Measurements from ENCODE around the gene KLHL33.

The KLHL33 gene

DNA sequence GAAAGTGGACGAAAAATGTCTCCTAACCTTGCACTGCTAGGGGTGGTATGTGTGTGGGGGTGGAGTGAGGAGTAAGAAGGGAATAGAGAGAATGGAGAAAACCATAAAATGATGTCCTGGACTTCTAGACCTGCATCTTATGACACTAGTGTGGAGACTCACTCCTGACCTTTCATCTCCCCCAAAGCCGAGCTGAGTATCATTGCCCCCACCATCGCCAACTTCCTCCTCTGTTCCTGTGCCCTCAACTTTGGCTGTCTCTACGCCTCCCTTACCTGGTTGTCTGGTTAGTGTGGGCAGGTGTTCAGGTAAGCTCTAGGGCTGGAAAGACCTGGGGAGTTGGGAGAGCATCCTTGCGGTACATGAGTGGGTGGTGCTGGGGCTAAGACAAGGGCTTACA, 4.5 kb upstream of the KLHL33 start:
- H3K4me1 ChIP-seq (ENCODE audit: control insufficient read depth in 2 of 2, insufficient read depth in 1 of 2, low read depth in 1 of 2, low read length in 2 of 2), result no peaks in the 10 kb centered on the region
- H3K36me3 ChIP-seq (replicated peaks in 1 of 2; ENCODE audit: control insufficient read depth in 2 of 2, insufficient read depth in 2 of 2, low read length in 2 of 2), result peaks cover 0 to 13% of the 10 kb centered on the region in 2 donors
- no peak overlapping the region for H2BK120ac ChIP-seq (ENCODE audit: low read depth, low read length)
- peaks cover 0 to 27% (median 5%) of the 10 kb centered on the region in 3 experiments for H3K27me3 ChIP-seq (ENCODE audit: control insufficient read depth in 3 of 3, insufficient read depth in 3 of 3, low read depth in 1 of 3, low read length in 3 of 3)
- H3K27ac ChIP-seq (replicated peaks; ENCODE audit: low read length), result no peak overlapping the region
- H3K4ac ChIP-seq (ENCODE audit: low read length), result no peak overlapping the region
- DNase-seq (ENCODE audit: low spot score), result no peak
- no CpG with 5 or more reads among the region's 5 CpGs for WGBS, 2 donors (ENCODE audit: extremely low coverage in 2 of 2, insufficient read length in 2 of 2, insufficient replicate concordance in 1 of 2)
- no peak overlapping the region for H2BK12ac ChIP-seq (ENCODE audit: low read length)
- H3K4me3 ChIP-seq (ENCODE audit: low read length in 2 of 2), result no peak overlapping the region
- no peak overlapping the region for H4K8ac ChIP-seq (ENCODE audit: low read depth, low read length)
- peak overlapping the region; percentile 67 for H2AFZ ChIP-seq (ENCODE audit: low read length)
- no peaks in the 10 kb centered on the region for H3K79me1 ChIP-seq (ENCODE audit: low read depth, low read length)
- H2AK5ac ChIP-seq (ENCODE audit: low read depth, low read length), result no peak overlapping the region
- H2BK5ac ChIP-seq (ENCODE audit: low read length), result no peak overlapping the region
- no peaks in the 10 kb centered on the region for H3K9me3 ChIP-seq (replicated peaks in 1 of 2; ENCODE audit: control insufficient read depth in 2 of 2, insufficient read depth in 1 of 2, low read depth in 1 of 2, low read length in 2 of 2)
- no peak overlapping the region for H3K9ac ChIP-seq (ENCODE audit: low read depth, low read length, poor library complexity)
- H3K18ac ChIP-seq (ENCODE audit: low read length), result no peak overlapping the region
- H3K23ac ChIP-seq (ENCODE audit: low read depth, low read length, poor library complexity), result no peak overlapping the region
- no peak overlapping the region for H3K4me2 ChIP-seq (ENCODE audit: insufficient read depth, low read length, poor library complexity, severe bottlenecking)
- H3K14ac ChIP-seq (ENCODE audit: low read length), result no peak overlapping the region
- H2BK15ac ChIP-seq (ENCODE audit: low read length), result no peak overlapping the region
- H4K91ac ChIP-seq (ENCODE audit: low read depth, low read length, poor library complexity), result no peak overlapping the region

DNA sequence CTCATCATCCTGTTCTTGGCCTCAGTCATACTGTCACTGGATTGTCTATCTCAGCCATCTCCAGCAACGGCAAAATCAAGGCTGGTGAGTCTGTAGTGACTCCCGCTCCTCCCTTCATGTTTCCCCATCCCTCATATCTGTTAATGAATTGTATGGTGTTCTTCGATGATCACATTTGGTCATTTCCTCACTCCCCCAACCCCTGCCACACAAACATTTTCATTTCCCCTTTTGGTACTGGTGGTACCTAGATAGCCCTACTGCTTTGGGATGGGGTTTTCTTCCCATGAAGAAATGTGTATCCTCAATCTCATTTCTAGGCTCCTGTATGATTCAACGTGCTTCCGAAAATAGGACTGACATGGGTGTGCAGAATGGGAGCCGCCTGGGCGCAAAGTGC, 2.7 kb upstream of the KLHL33 start:
- no peak overlapping the region for H3K14ac ChIP-seq (ENCODE audit: low read length)
- H2BK12ac ChIP-seq (ENCODE audit: low read length), result no peak overlapping the region
- no peak overlapping the region for H3K4me2 ChIP-seq (ENCODE audit: insufficient read depth, low read length, poor library complexity, severe bottlenecking)
- H3K79me1 ChIP-seq (ENCODE audit: low read depth, low read length), result no peaks in the 10 kb centered on the region
- no peak overlapping the region for H4K8ac ChIP-seq (ENCODE audit: low read depth, low read length)
- H3K27ac ChIP-seq (replicated peaks; ENCODE audit: low read length), result no peak overlapping the region
- H3K36me3 ChIP-seq (replicated peaks in 1 of 2; ENCODE audit: control insufficient read depth in 2 of 2, insufficient read depth in 2 of 2, low read length in 2 of 2), result peaks cover 0 to 4% of the 10 kb centered on the region in 2 donors
- no peak overlapping the region for H2BK120ac ChIP-seq (ENCODE audit: low read depth, low read length)
- H3K9ac ChIP-seq (ENCODE audit: low read depth, low read length, poor library complexity), result no peak overlapping the region
- no peak overlapping the region for H3K23ac ChIP-seq (ENCODE audit: low read depth, low read length, poor library complexity)
- H3K4me1 ChIP-seq (ENCODE audit: control insufficient read depth in 2 of 2, insufficient read depth in 1 of 2, low read depth in 1 of 2, low read length in 2 of 2), result no peaks in the 10 kb centered on the region
- H3K4me3 ChIP-seq (ENCODE audit: low read length in 2 of 2), result no peak overlapping the region
- H3K27me3 ChIP-seq (ENCODE audit: control insufficient read depth in 3 of 3, insufficient read depth in 3 of 3, low read depth in 1 of 3, low read length in 3 of 3), result peaks cover 0 to 43% (median 10%) of the 10 kb centered on the region in 3 experiments
- H3K4ac ChIP-seq (ENCODE audit: low read length), result no peak overlapping the region
- H2AK5ac ChIP-seq (ENCODE audit: low read depth, low read length), result no peak overlapping the region
- H3K9me3 ChIP-seq (replicated peaks in 1 of 2; ENCODE audit: control insufficient read depth in 2 of 2, insufficient read depth in 1 of 2, low read depth in 1 of 2, low read length in 2 of 2), result no peaks in the 10 kb centered on the region
- WGBS, 2 donors (ENCODE audit: extremely low coverage in 2 of 2, insufficient read length in 2 of 2, insufficient replicate concordance in 1 of 2), result no CpG with 5 or more reads among the region's 7 CpGs
- no peak overlapping the region for H4K91ac ChIP-seq (ENCODE audit: low read depth, low read length, poor library complexity)
- no peak overlapping the region for H3K18ac ChIP-seq (ENCODE audit: low read length)
- no peak overlapping the region for H2BK5ac ChIP-seq (ENCODE audit: low read length)
- no peak overlapping the region for H2BK15ac ChIP-seq (ENCODE audit: low read length)
- H2AFZ ChIP-seq (ENCODE audit: low read length), result no peak overlapping the region
- DNase-seq (ENCODE audit: low spot score), result no peak

DNA sequence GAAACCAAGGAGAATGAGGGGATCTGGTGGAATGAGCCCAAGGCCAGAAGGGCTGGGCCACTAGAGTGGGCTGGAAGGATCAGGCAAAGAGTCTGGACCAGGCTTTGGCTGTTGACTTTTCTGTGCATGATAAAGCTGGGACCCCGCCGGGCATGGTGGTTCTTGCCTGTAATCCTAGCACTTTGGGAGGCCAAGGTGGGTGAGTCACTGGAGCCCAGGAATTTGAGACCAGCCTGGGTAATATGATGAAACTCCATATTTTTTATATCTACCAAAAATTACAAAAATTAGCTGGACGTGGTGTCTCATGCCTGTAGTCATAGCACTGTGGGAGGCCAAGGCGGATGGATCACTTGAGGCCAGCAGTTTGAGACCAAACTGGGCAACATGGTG, 393 bp upstream of the KLHL33 start:
- no peak overlapping the region for H3K9ac ChIP-seq (ENCODE audit: low read depth, low read length, poor library complexity)
- no peak overlapping the region for H2BK120ac ChIP-seq (ENCODE audit: low read depth, low read length)
- H2BK5ac ChIP-seq (ENCODE audit: low read length), result no peak overlapping the region
- H3K23ac ChIP-seq (ENCODE audit: low read depth, low read length, poor library complexity), result no peak overlapping the region
- no peak overlapping the region for H2AFZ ChIP-seq (ENCODE audit: low read length)
- no peak overlapping the region for H3K4me2 ChIP-seq (ENCODE audit: insufficient read depth, low read length, poor library complexity, severe bottlenecking)
- DNase-seq (ENCODE audit: low spot score), result no peak
- no peak overlapping the region for H2BK15ac ChIP-seq (ENCODE audit: low read length)
- no peaks in the 10 kb centered on the region for H3K36me3 ChIP-seq (replicated peaks in 1 of 2; ENCODE audit: control insufficient read depth in 2 of 2, insufficient read depth in 2 of 2, low read length in 2 of 2)
- no peak overlapping the region for H2BK12ac ChIP-seq (ENCODE audit: low read length)
- no peak overlapping the region for H2AK5ac ChIP-seq (ENCODE audit: low read depth, low read length)
- no peaks in the 10 kb centered on the region for H3K4me1 ChIP-seq (ENCODE audit: control insufficient read depth in 2 of 2, insufficient read depth in 1 of 2, low read depth in 1 of 2, low read length in 2 of 2)
- H3K14ac ChIP-seq (ENCODE audit: low read length), result no peak overlapping the region
- no peaks in the 10 kb centered on the region for H3K9me3 ChIP-seq (replicated peaks in 1 of 2; ENCODE audit: control insufficient read depth in 2 of 2, insufficient read depth in 1 of 2, low read depth in 1 of 2, low read length in 2 of 2)
- no peak overlapping the region for H3K4ac ChIP-seq (ENCODE audit: low read length)
- peaks cover 0 to 50% (median 10%) of the 10 kb centered on the region in 3 experiments for H3K27me3 ChIP-seq (ENCODE audit: control insufficient read depth in 3 of 3, insufficient read depth in 3 of 3, low read depth in 1 of 3, low read length in 3 of 3)
- no peaks in the 10 kb centered on the region for H3K79me1 ChIP-seq (ENCODE audit: low read depth, low read length)
- H3K27ac ChIP-seq (replicated peaks; ENCODE audit: low read length), result no peak overlapping the region
- no peak overlapping the region for H3K18ac ChIP-seq (ENCODE audit: low read length)
- H3K4me3 ChIP-seq (ENCODE audit: low read length in 2 of 2), result no peak overlapping the region
- H4K8ac ChIP-seq (ENCODE audit: low read depth, low read length), result no peak overlapping the region
- no peak overlapping the region for H4K91ac ChIP-seq (ENCODE audit: low read depth, low read length, poor library complexity)
- no CpG with 5 or more reads among the region's 4 CpGs for WGBS, 2 donors (ENCODE audit: extremely low coverage in 2 of 2, insufficient read length in 2 of 2, insufficient replicate concordance in 1 of 2)

DNA sequence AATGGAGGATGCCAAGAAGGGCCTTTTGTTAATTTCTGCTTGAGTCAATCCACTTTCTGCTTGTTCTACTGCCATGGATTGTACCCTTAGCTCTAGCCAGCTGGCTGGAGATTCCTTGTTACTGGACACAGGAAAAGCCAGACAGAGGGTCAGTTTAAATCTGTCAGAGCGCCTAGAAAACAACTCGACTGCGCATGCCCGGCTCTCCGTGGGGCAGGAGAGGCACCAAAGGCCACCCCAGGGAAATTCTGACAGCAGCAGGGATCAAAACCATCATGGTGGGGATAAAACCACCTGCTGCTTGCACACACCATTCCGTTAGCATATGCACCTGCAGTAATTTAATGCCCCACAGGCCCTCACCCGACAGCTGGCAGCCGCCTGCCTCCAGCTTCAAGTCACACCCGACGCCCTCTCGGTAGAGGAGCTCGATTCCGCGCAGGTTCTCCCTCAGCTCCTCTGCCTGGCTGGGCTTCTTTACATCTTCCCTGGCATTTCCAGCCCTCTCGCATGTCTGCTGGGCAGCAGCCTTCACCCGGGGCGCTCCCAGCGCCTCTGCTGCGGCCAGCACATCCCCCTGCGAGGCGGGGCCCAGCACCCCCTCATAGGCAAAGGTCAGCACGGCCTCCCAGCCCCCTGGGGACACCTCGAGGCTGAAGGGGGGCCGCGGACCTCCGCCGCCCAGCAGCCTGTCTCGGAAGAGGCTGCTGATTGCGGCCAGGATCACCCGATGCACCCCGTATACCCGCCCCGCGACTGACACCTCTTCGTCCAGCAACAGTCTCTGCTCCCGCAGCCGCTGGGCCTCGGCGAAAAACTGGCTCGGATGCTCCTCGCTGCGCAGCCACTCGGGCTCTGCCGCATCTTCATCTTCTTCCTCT, 1.0 kb downstream of the KLHL33 start:
- Histone ChIP-seq H3K27me3 (ENCODE audit: control insufficient read depth in 3 of 3, insufficient read depth in 3 of 3, low read depth in 1 of 3, low read length in 3 of 3) (peaks cover 0 to 53% (median 10%) of the 10 kb centered on the region in 3 experiments), H3K4me3 (ENCODE audit: low read length in 2 of 2) (peak overlapping the region in 1 of 2 donors; percentile 44)
- no peak for DNase-seq (ENCODE audit: low spot score)

More for the DNA sequence above, 1.0 kb downstream of the KLHL33 start:
- H3K9ac ChIP-seq (ENCODE audit: low read depth, low read length, poor library complexity), result no peak overlapping the region
- no peak overlapping the region for H3K14ac ChIP-seq (ENCODE audit: low read length)
- H3K27ac ChIP-seq (replicated peaks; ENCODE audit: low read length), result no peak overlapping the region
- peak overlapping the region; percentile 72 for H3K18ac ChIP-seq (ENCODE audit: low read length)
- no peaks in the 10 kb centered on the region for H3K79me1 ChIP-seq (ENCODE audit: low read depth, low read length)
- no peak overlapping the region for H2BK120ac ChIP-seq (ENCODE audit: low read depth, low read length)
- peak overlapping the region; percentile 31 for H2BK15ac ChIP-seq (ENCODE audit: low read length)
- no peaks in the 10 kb centered on the region for H3K36me3 ChIP-seq (replicated peaks in 1 of 2; ENCODE audit: control insufficient read depth in 2 of 2, insufficient read depth in 2 of 2, low read length in 2 of 2)
- no peak overlapping the region for H2AK5ac ChIP-seq (ENCODE audit: low read depth, low read length)
- no peak overlapping the region for H2BK12ac ChIP-seq (ENCODE audit: low read length)
- peak overlapping the region; percentile 24 for H3K4me2 ChIP-seq (ENCODE audit: insufficient read depth, low read length, poor library complexity, severe bottlenecking)
- H4K91ac ChIP-seq (ENCODE audit: low read depth, low read length, poor library complexity), result no peak overlapping the region
- H2AFZ ChIP-seq (ENCODE audit: low read length), result peak overlapping the region; percentile 89
- no peak overlapping the region for H3K4ac ChIP-seq (ENCODE audit: low read length)
- H4K8ac ChIP-seq (ENCODE audit: low read depth, low read length), result no peak overlapping the region
- H3K4me1 ChIP-seq (ENCODE audit: control insufficient read depth in 2 of 2, insufficient read depth in 1 of 2, low read depth in 1 of 2, low read length in 2 of 2), result no peaks in the 10 kb centered on the region
- no peak overlapping the region for H3K23ac ChIP-seq (ENCODE audit: low read depth, low read length, poor library complexity)
- no peaks in the 10 kb centered on the region for H3K9me3 ChIP-seq (replicated peaks in 1 of 2; ENCODE audit: control insufficient read depth in 2 of 2, insufficient read depth in 1 of 2, low read depth in 1 of 2, low read length in 2 of 2)
- H2BK5ac ChIP-seq (ENCODE audit: low read length), result no peak overlapping the region
- WGBS, 2 donors (ENCODE audit: extremely low coverage in 2 of 2, insufficient read length in 2 of 2, insufficient replicate concordance in 1 of 2), result no CpG with 5 or more reads among the region's 44 CpGs

Data from neuronal stem cell (in vitro differentiated cells).